ENCODE results near the gene OSR1. TPM values are rescaled to one million over a fixed set of nuclear protein-coding genes. Genes with fewer than 3 reads are reported as not detected.

OSR1 gene
- total and polyA plus RNA-seq, 2 of the 4 experiments (the other 2 are of a cell fraction), result 12.4 to 48.0 TPM

GRCh38 chr2:19367326-19367725 is 8.9 kb upstream of the OSR1 start:
- dilution Hi-C loops (cut with HindIII; ENCODE audit: low sequenced_read_pairs, unreplicated experiment) (no loop called here), intact Hi-C loops (cut with micrococcal nuclease) (loop anchor here (5.0 kb wide), 1 partner anchor 380 kb away; no protein-coding TSS in a partner anchor), in situ Hi-C loops (cut with MboI; ENCODE audit: low sequenced_read_pairs) (loop anchor here (5.0 to 10.0 kb wide), 2 partner anchors 495 to 933 kb away; no protein-coding TSS in a partner anchor)
- no peak overlapping the region for H3K14ac ChIP-seq (replicated peaks; ENCODE audit: low read depth, low read length)
- H3K9me3 ChIP-seq (ENCODE audit: control insufficient read depth, insufficient read depth, low read length), result no peaks in the 10 kb centered on the region
- ChIA-PET CTCF (no interaction called here), POLR2A (ENCODE audit: unreplicated experiment) (no interaction called here)
- H2BK5ac ChIP-seq (ENCODE audit: low read depth, low read length, poor library complexity, severe bottlenecking), result no peak overlapping the region
- no peaks in the 10 kb centered on the region for H3K79me1 ChIP-seq (ENCODE audit: low read depth in 1 of 2, low read length in 2 of 2)
- no peak overlapping the region for H3K4me2 ChIP-seq (ENCODE audit: low read depth, low read length)
- TF ChIP-seq ELK1 (IDR thresholded peaks at IDR 0.05; ENCODE audit: borderline replicate concordance, low read depth, low read length) (no peak), RFX5 (IDR thresholded peaks at IDR 0.05; ENCODE audit: low read depth, low read length) (no peak), MAZ (IDR thresholded peaks at IDR 0.05; ENCODE audit: borderline replicate concordance, low read depth, low read length) (no peak), CEBPB (IDR thresholded peaks at IDR 0.05; ENCODE audit: low read depth, low read length) (no peak), RAD21 (IDR thresholded peaks at IDR 0.05; ENCODE audit: low read length) (no peak), USF2 (IDR thresholded peaks at IDR 0.05; ENCODE audit: low read depth, low read length) (no peak), BHLHE40 (IDR thresholded peaks at IDR 0.05; ENCODE audit: low read depth, low read length) (no peak), MAFK (IDR thresholded peaks at IDR 0.05; ENCODE audit: low read depth, low read length) (no peak), POLR2A (IDR thresholded peaks at IDR 0.05; ENCODE audit: low read depth, low read length) (no peak), SMC3 (IDR thresholded peaks at IDR 0.05; ENCODE audit: low read depth, low read length) (no peak), CHD1 (IDR thresholded peaks at IDR 0.05; ENCODE audit: low read depth, low read length) (no peak), RCOR1 (IDR thresholded peaks at IDR 0.05; ENCODE audit: insufficient replicate concordance, low read length) (no peak), CTCF (conservative IDR thresholded peaks at IDR 0.05; ENCODE audit: low read depth, low read length) (no peak), NFE2L2 (IDR thresholded peaks at IDR 0.05; ENCODE audit: low read depth, low read length) (no peak)
- no peak overlapping the region for H3K9ac ChIP-seq (ENCODE audit: low read depth, low read length)
- no peak overlapping the region for H2AK9ac ChIP-seq (replicated peaks; ENCODE audit: low read depth, low read length, poor library complexity)
- WGBS, 2 experiments (ENCODE audit: extremely low coverage in 2 of 2, insufficient read length in 1 of 2), result no CpG with 5 or more reads among the region's 5 CpGs
- BruUV-seq (replicated peaks), result no TSS peak
- no peak overlapping the region for H3K27ac ChIP-seq (ENCODE audit: insufficient read depth, low read length)
- H3K4me1 ChIP-seq (ENCODE audit: control insufficient read depth, insufficient read depth, low read length), result no peaks in the 10 kb centered on the region
- no peak overlapping the region for H3K56ac ChIP-seq (ENCODE audit: extremely low read depth, insufficient read depth, low read length)
- H2AFZ ChIP-seq (replicated peaks; ENCODE audit: low read length, poor library complexity), result no peak overlapping the region
- DNase-seq, result no peak
- no peak overlapping the region for H2AK5ac ChIP-seq (ENCODE audit: low read depth, low read length)
- H3K23ac ChIP-seq (ENCODE audit: low read depth, low read length), result no peak overlapping the region
- no peak overlapping the region for H4K8ac ChIP-seq (ENCODE audit: low read depth in 2 of 2, low read length in 2 of 2)
- H3K36me3 ChIP-seq (ENCODE audit: control insufficient read depth, insufficient read depth, low read length), result no peaks in the 10 kb centered on the region
- no peak overlapping the region for H2BK20ac ChIP-seq (ENCODE audit: low read depth, low read length)
- H2BK15ac ChIP-seq (ENCODE audit: low read depth, low read length), result no peak overlapping the region
- H3K27me3 ChIP-seq (ENCODE audit: control insufficient read depth, insufficient read depth, low read length), result peaks cover 26% of the 10 kb centered on the region
- H2BK120ac ChIP-seq (ENCODE audit: low read depth, low read length), result no peak overlapping the region
- H3K18ac ChIP-seq (ENCODE audit: low read depth, low read length), result no peak overlapping the region
- H3K4ac ChIP-seq (ENCODE audit: low read depth, low read length), result no peak overlapping the region
- no peak overlapping the region for H3K4me3 ChIP-seq (ENCODE audit: insufficient read depth, low read depth, low read length)
- H4K91ac ChIP-seq (ENCODE audit: insufficient read depth, low read depth, low read length), result no peak overlapping the region
- H3K9me1 ChIP-seq (ENCODE audit: insufficient read depth, low read length), result no peaks in the 10 kb centered on the region
- no peaks in the 10 kb centered on the region for H4K20me1 ChIP-seq (ENCODE audit: insufficient read depth, low read length)
- no peak overlapping the region for H4K5ac ChIP-seq (ENCODE audit: low read depth, low read length)
- no peak for ATAC-seq (ENCODE audit: low read depth)

All from IMR-90 (cell line).